Thoracic aorta (tissue), 2 donors: ENCODE results near the gene SPATA13. TPM values are rescaled to one million over a fixed set of nuclear protein-coding genes. Genes with fewer than 3 reads are reported as not detected.

Source experiments
- ATAC-seq: fragments of 150-250 bp; one replicate; pipeline ENCODE4 v1.8.0; 2017; ENCODE audit warnings: low read depth; ENCODE audit not compliant: insufficient number of reproducible peaks, low FRiP score
- DNase-seq: peaks from one replicate; pipeline ENCODE4 v3.0.0-alpha.2; 2020; ENCODE audit warnings: low spot score
- H3K27ac ChIP-seq, 2 donors: fragments of 200-600 bp; sonication (generic); 1 replicate in 1 of 2; 2 replicates in 1 of 2; pipeline ENCODE4 v1.5.1; 2016; ENCODE audit warnings: mild to moderate bottlenecking in 2 of 2, moderate library complexity in 2 of 2
- H3K27me3 ChIP-seq: fragments of 200-600 bp; sonication (generic); replicated peaks from 2 replicates; pipeline ENCODE4 v1.6.0; 2016; ENCODE audit warnings: mild to moderate bottlenecking; ENCODE audit not compliant: insufficient read depth
- H3K36me3 ChIP-seq: fragments of 200-600 bp; sonication (generic); one replicate; pipeline ENCODE4 v1.5.1; 2016
- H3K4me1 ChIP-seq, 2 donors: fragments of 200-600 bp; sonication (generic); 1 replicate in 1 of 2; 2 replicates in 1 of 2; pipeline versions ENCODE4 v1.5.1 to v1.6.0; 2016; ENCODE audit warnings: low read depth in 2 of 2, mild to moderate bottlenecking in 1 of 2; ENCODE audit not compliant: control insufficient read depth in 1 of 2
- H3K4me3 ChIP-seq: fragments of 200-600 bp; sonication (generic); 2 replicates; pipeline ENCODE4 v1.5.1; 2016; ENCODE audit warnings: mild to moderate bottlenecking
- H3K9me3 ChIP-seq: fragments of 200-600 bp; sonication (generic); 2 replicates; pipeline ENCODE4 v1.5.1; 2016
- CTCF ChIP-seq: fragments of 200-600 bp; sonication (generic); IDR thresholded peaks from one replicate; pipeline ENCODE4 v1.5.1; 2019; ENCODE audit warnings: antibody characterized with exemption
- total RNA-seq, 2 donors: library from RNA; depleted of rRNA; stranded (reverse); fragments of >200 nt; gene quantifications; one replicate each; pipeline versions ENCODE4 v1.1.0 to v1.2.3, GENCODE V29; 2016

SPATA13 gene
- 10 to 100 TPM; 14.5 to 33.4 TPM for total RNA-seq

GRCh38 chr13:24160458-24161009 lies at the start of gene SPATA13:
Gene SPATA13, plus strand, starts transcription at chr13:24160720. Its CDS starts 62,210 bp downstream, at chr13:24222930.
- no peaks in the 10 kb centered on the region for H3K36me3 ChIP-seq
- no peaks in the 10 kb centered on the region for H3K9me3 ChIP-seq
- no peak for TF ChIP-seq CTCF
- peak within 1 kb of the TSS; percentile 92 for H3K4me3 ChIP-seq
- DNase-seq (peak; percentile 71), ATAC-seq (peak; percentile 59)
- H3K27me3 ChIP-seq: no peaks in the 10 kb centered on the region
- H3K4me1 ChIP-seq: peaks cover 3 to 10% of the 10 kb centered on the region in 2 donors
- peak within 1 kb of the TSS in 1 of 2 donors; percentile 11 for H3K27ac ChIP-seq

DNA sequence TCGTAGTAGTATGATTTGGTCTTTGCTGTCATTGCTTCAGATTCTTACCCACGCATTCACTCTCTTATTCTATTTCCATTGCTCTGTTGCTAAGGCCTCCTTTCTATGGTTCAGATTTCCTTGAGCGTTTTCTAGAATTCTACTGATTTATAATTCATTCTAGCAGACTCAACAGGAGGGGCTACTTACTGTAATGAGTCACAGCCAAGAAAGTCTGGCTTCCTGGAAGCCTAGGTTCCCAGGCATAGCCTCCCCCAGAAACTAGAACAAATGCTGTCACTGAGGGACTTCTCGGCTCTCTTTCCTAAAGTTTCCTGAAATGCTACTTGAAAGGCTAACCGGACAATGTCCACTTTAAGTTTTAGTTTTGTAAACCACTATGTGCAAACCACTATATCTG lies 47.7 kb upstream of the SPATA13 start:
- H3K4me1 ChIP-seq: peaks cover 0 to 3% of the 10 kb centered on the region in 2 donors
- no peak overlapping the region for H3K4me3 ChIP-seq
- no peaks in the 10 kb centered on the region for H3K9me3 ChIP-seq
- no peaks in the 10 kb centered on the region for H3K27me3 ChIP-seq
- no peaks in the 10 kb centered on the region for H3K36me3 ChIP-seq
- no peak for DNase-seq
- no peak for TF ChIP-seq CTCF
- no peak for ATAC-seq
- no peak overlapping the region for H3K27ac ChIP-seq

GRCh38 chr13:24115671-24116070 lies 44.8 kb upstream of the SPATA13 start:
- no peak for TF ChIP-seq CTCF
- Histone ChIP-seq H3K4me3 (no peak overlapping the region), H3K27me3 (no peaks in the 10 kb centered on the region), H3K36me3 (no peaks in the 10 kb centered on the region), H3K4me1 (peaks cover 0 to 3% of the 10 kb centered on the region in 2 donors), H3K27ac (no peak overlapping the region), H3K9me3 (no peaks in the 10 kb centered on the region)
- ATAC-seq: no peak
- no peak for DNase-seq

DNA sequence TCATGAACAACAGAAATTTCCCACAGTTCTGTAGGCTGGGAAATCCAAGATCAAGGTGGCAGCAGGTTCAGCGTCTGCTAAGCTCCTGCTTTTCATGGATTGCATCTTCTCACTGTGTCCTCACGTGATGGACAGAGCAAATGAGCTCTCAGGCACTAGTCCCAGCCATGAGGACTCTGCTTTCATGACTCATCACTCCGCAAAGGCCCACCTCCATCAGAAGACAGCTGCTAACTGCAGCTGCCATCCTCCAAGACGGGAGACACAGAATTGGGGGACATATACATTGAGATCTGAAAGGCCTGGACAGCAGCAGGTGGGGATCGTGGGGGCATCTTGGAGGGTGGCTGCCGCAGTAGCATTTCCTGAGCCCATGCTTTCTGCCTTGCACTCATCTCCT lies 44.4 kb upstream of the SPATA13 start:
- ATAC-seq: no peak

DNA sequence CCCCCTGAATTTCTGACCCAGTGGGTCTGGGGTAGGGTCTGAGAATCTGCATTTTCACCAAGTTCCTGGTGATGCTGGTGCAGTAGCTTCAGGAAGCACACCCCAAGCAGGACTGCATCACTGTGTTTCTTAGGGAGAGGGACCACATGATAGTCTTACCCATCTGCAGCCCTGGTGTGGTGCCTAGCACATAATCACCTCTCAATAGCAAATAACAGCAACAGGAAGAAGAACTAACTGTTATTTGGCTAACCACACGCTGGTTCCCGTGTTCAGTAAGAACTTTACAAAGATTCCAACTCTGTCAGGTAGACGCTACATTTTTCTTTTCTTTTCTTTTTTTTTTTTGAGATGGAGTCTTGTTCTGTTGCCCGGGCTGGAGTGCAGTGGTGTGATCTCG lies 41.9 kb upstream of the SPATA13 start:
- ATAC-seq (no peak), DNase-seq (no peak)
- no peaks in the 10 kb centered on the region for H3K36me3 ChIP-seq
- H3K9me3 ChIP-seq: no peaks in the 10 kb centered on the region
- H3K27me3 ChIP-seq: no peaks in the 10 kb centered on the region
- no peak for TF ChIP-seq CTCF
- H3K27ac ChIP-seq: no peak overlapping the region
- H3K4me1 ChIP-seq: peaks cover 0 to 3% of the 10 kb centered on the region in 2 donors
- no peak overlapping the region for H3K4me3 ChIP-seq

More for the DNA sequence above, 44.4 kb upstream of the SPATA13 start:
- H3K9me3 ChIP-seq: no peaks in the 10 kb centered on the region
- no peak overlapping the region for H3K27ac ChIP-seq
- peaks cover 0 to 3% of the 10 kb centered on the region in 2 donors for H3K4me1 ChIP-seq
- no peaks in the 10 kb centered on the region for H3K27me3 ChIP-seq
- TF ChIP-seq CTCF: no peak
- no peak for DNase-seq
- H3K4me3 ChIP-seq: no peak overlapping the region
- H3K36me3 ChIP-seq: no peaks in the 10 kb centered on the region
